ENCODE measurements around the gene KCNMA1. TPM values are rescaled to one million over a fixed set of nuclear protein-coding genes. Genes with fewer than 3 reads are reported as not detected.

Gene KCNMA1
- total and polyA plus RNA-seq, 2 donors from 2014 or later = 4.2 to 8.9 TPM

GRCh38 chr10:77188521-77188920 is 449.1 kb downstream of the KCNMA1 start:
- no peak for TF ChIP-seq CTCF (IDR thresholded peaks at IDR 0.05; ENCODE audit: borderline replicate concordance, extremely low read depth, insufficient read depth)
- no peak for FAIRE-seq
- Histone ChIP-seq H3K36me3 (ENCODE audit: control insufficient read depth in 2 of 3, insufficient read depth in 3 of 3, low read length in 3 of 3) (no peaks in the 10 kb centered on the region), H3K9me3 (ENCODE audit: control insufficient read depth in 2 of 3, insufficient read depth in 1 of 3, low read length in 3 of 3) (no peaks in the 10 kb centered on the region), H3K4me1 (ENCODE audit: control insufficient read depth in 2 of 3, insufficient read depth in 2 of 3, low read depth in 1 of 3, low read length in 3 of 3) (no peaks in the 10 kb centered on the region), H3K4me3 (ENCODE audit: low read length in 3 of 3) (no peak overlapping the region), H3K27me3 (ENCODE audit: control insufficient read depth, insufficient read depth, low read length) (no peaks in the 10 kb centered on the region), H3K27ac (ENCODE audit: low read depth in 2 of 2, low read length in 2 of 2) (no peak overlapping the region), H3K9ac (ENCODE audit: low read length in 3 of 3) (no peak overlapping the region)
- DNase-seq = no peak
- intact Hi-C loops (cut with DNase I) = no loop called here

DNA sequence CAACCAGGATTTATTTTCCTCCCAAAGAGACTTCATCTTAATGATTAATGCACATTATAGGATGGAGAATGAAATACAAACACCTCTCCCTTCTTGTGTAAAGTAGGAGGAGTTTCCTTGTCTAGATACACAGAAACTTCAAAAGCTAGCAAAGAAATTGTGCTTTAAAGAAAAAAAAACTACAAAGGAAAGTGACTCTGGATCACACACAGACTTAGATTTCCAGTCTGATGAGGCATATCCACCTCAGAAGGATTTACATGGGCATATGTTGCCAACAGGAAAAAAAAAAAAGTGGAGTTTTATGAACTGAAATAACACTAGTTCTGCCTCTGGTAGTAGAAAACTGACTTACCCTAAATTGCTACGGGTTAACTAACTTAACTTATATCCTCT is 449.6 kb downstream of the KCNMA1 start:
- Histone ChIP-seq H3K9me3 (ENCODE audit: control insufficient read depth in 2 of 3, insufficient read depth in 1 of 3, low read length in 3 of 3) (no peaks in the 10 kb centered on the region), H3K9ac (ENCODE audit: low read length in 3 of 3) (no peak overlapping the region), H3K27ac (ENCODE audit: low read depth in 2 of 2, low read length in 2 of 2) (no peak overlapping the region), H3K4me3 (ENCODE audit: low read length in 3 of 3) (no peak overlapping the region), H3K36me3 (ENCODE audit: control insufficient read depth in 2 of 3, insufficient read depth in 3 of 3, low read length in 3 of 3) (no peaks in the 10 kb centered on the region), H3K27me3 (ENCODE audit: control insufficient read depth, insufficient read depth, low read length) (no peaks in the 10 kb centered on the region), H3K4me1 (ENCODE audit: control insufficient read depth in 2 of 3, insufficient read depth in 2 of 3, low read depth in 1 of 3, low read length in 3 of 3) (no peaks in the 10 kb centered on the region)
- DNase-seq = no peak
- intact Hi-C loops (cut with DNase I) = no loop called here
- FAIRE-seq = no peak
- no peak for TF ChIP-seq CTCF (IDR thresholded peaks at IDR 0.05; ENCODE audit: borderline replicate concordance, extremely low read depth, insufficient read depth)

DNA sequence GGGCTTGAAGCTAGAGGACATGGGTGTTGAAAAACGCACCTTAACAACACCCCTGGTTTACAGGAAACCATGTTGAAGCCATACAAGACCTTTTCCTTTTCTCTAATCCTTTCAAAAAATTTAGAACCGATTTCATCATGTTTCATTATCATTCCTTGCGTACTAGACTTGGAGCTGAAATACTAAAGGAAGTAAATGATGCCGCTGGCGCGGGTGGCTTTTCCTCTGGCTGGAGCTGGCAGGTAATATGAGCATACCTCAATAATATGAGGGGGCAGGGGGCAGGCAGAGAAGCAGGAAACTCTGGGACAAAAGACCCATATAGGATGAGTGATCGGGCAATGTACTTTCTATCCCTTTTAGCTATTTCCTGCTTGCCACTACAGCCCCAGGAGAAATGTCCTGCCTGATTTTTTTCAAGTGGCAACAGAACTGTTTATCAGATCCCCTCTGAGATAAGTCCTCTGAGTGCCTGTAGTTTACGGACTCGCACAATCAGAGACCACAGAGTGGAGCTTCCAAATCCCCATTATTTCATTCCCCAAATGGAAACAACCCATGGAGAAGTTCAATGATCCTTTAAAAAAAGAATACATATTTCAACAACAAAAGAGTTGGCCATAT is 450.1 kb downstream of the KCNMA1 start:
- no peak overlapping the region for H3K9ac ChIP-seq (ENCODE audit: low read length in 3 of 3)
- intact Hi-C loops (cut with DNase I) = no loop called here
- H3K9me3 ChIP-seq (ENCODE audit: control insufficient read depth in 2 of 3, insufficient read depth in 1 of 3, low read length in 3 of 3) = no peaks in the 10 kb centered on the region
- no peak overlapping the region for H3K27ac ChIP-seq (ENCODE audit: low read depth in 2 of 2, low read length in 2 of 2)
- TF ChIP-seq CTCF (IDR thresholded peaks at IDR 0.05; ENCODE audit: borderline replicate concordance, extremely low read depth, insufficient read depth) = no peak
- DNase-seq (peak in 1 of 5 donors; percentile 16), FAIRE-seq (no peak)
- H3K4me3 ChIP-seq (ENCODE audit: low read length in 3 of 3) = no peak overlapping the region
- H3K4me1 ChIP-seq (ENCODE audit: control insufficient read depth in 2 of 3, insufficient read depth in 2 of 3, low read depth in 1 of 3, low read length in 3 of 3) = no peaks in the 10 kb centered on the region
- H3K36me3 ChIP-seq (ENCODE audit: control insufficient read depth in 2 of 3, insufficient read depth in 3 of 3, low read length in 3 of 3) = no peaks in the 10 kb centered on the region
- H3K27me3 ChIP-seq (ENCODE audit: control insufficient read depth, insufficient read depth, low read length) = no peaks in the 10 kb centered on the region

- H3K27ac ChIP-seq (ENCODE audit: low read depth in 2 of 2, low read length in 2 of 2) = no peak overlapping the region
- intact Hi-C loops (cut with DNase I) = no loop called here
- FAIRE-seq = no peak
These were observed 450.7 kb downstream of the KCNMA1 start for GRCh38 chr10:77186936-77187335.

More at GRCh38 chr10:77186936-77187335, 450.7 kb downstream of the KCNMA1 start:
- H3K4me1 ChIP-seq (ENCODE audit: control insufficient read depth in 2 of 3, insufficient read depth in 2 of 3, low read depth in 1 of 3, low read length in 3 of 3) = no peaks in the 10 kb centered on the region
- no peak for TF ChIP-seq CTCF (IDR thresholded peaks at IDR 0.05; ENCODE audit: borderline replicate concordance, extremely low read depth, insufficient read depth)
- H3K9ac ChIP-seq (ENCODE audit: low read length in 3 of 3) = no peak overlapping the region
- H3K4me3 ChIP-seq (ENCODE audit: low read length in 3 of 3) = no peak overlapping the region
- H3K36me3 ChIP-seq (ENCODE audit: control insufficient read depth in 2 of 3, insufficient read depth in 3 of 3, low read length in 3 of 3) = no peaks in the 10 kb centered on the region
- H3K9me3 ChIP-seq (ENCODE audit: control insufficient read depth in 2 of 3, insufficient read depth in 1 of 3, low read length in 3 of 3) = no peaks in the 10 kb centered on the region
- H3K27me3 ChIP-seq (ENCODE audit: control insufficient read depth, insufficient read depth, low read length) = no peaks in the 10 kb centered on the region
- no peak for DNase-seq

Data from kidney (tissue), 14 donors.